NCI-H526 (cell line): ENCODE data around the gene TH.
"Not testable (repeated sequence)": the region's sequence is repeated elsewhere in the genome, so short reads cannot be mapped to it uniquely, and the experiment has no call there.

ENCODE experiments used
- DNase-seq, 2 experiments: peaks; one replicate each; lab custom pipeline; 2025; lab: John Stamatoyannopoulos, UW

Gene TH

GRCh38 chr11:2129699-2130366 lies 41.8 kb downstream of the TH start:
- no peak for DNase-seq

DNA sequence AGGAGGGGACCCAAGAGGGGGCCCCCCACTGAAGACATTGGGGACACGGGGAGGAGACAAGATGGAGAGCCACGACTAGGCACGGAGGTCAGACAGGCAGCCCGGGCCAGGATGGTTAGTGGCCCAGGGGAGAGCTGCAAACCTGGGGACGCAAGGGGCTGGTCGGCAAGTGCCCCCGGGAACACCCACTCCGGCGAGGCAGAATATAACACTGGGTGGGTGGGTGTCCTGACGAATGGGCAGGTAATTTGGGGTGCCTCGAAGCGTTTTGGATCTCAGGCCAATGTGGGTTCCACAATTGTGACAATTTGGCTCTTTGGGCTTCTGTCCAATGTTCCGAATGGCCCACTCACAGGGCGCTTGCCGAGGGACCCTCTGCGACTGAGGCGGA lies 42.3 kb downstream of the TH start:
- DNase-seq, result no peak

DNA sequence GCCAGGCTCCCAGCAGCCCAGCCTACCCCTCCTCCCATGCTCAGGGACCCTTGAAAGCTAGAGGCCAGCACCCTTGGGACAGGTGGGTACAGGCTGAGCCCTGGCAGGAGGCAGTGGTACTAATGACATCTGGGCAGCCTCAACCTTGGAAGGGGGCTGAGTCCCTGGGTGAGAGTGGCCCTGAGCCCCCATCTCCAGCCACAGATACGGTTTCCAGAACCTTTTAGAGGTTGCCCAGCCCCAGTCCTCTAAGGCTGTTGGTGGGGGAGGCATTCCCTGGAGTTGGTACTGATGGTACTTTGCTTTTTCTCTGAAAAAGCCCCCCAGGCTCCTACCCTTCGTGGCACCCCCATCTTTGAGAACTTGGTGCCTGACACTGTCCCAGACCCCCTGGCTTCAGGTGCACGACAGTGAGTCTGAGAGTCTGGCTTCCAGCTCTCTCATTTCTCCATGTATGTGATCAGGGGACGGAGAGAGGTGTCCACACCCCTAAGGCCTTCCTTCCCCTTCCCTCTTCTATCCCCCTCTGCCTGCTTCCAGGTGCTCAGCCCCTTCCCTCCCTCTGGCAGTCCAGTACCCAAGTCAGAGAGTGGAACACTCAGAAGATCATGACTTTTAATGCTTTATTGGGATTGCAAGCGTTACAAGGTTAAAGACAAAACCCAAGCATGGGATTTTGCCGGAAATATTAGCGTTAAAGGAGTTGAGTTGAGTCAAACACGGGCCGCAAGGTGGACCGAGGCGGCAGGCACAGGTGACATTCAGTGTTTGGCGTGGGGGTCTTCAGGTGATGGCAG lies 42.9 kb downstream of the TH start:
- DNase-seq, result no peak

- no peak for DNase-seq
These were observed 43.5 kb downstream of the TH start for GRCh38 chr11:2128130-2128510.

GRCh38 chr11:2127482-2128129 lies 44.0 kb downstream of the TH start:
- DNase-seq, result no peak

GRCh38 chr11:2126520-2127085 lies 45.0 kb downstream of the TH start:
- DNase-seq, result no peak

DNA sequence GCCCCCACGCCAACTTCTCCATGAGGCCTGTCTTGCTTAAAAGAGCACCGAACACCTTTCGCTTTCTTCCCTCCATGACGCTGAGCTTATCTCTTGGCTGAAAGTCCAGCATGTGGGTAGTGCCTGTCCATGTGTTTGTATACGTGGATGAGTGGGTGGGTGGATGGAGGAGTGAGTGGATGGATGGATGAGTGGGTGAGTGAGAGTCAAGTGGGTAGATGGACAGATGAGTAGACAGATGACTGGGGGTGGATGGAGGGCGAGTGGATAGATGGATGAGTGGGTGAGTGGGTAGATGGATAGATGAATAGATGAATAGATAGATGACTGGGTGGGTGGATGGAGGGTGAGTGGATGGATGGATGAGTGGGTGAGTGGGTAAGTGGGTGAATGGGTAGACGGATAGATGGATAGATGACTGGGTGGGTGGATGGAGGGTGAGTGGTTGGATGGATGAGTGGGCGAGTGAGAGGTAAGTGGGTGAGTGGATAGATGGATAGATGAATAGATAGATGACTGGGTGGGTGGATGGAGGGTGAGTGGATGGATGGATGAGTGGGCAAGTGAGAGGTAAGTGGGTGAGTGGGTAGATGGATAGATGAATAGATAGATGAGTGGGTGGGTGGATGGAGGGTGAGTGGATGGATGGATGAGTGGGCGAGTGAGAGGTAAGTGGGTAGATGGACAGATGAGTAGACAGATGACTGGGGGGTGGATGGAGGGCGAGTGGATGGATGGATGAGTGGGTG lies 46.7 kb downstream of the TH start:
- DNase-seq, result not testable (repeated sequence)

DNA sequence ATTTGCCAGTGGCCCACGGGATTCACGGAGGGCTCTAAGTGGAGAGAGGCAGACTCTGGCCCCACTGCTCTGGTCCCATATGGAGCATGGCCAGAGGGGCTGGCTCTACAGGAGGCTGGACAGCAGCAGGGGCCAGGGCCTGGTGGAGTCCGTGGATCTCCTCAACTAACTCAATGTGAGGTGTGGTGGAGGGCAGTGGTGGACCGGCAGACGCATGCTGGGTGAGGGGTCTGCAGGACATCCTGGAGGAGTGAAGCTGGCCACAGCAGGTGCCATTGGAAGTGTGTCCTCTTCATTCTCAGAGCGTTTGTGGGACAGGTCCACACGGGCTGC lies 48.0 kb downstream of the TH start:
- DNase-seq, result no peak

GRCh38 chr11:2122907-2123627 lies 48.5 kb downstream of the TH start:
- no peak for DNase-seq

- DNase-seq, result no peak
These were observed 49.3 kb downstream of the TH start for GRCh38 chr11:2122222-2122906.

- no peak for DNase-seq
These were observed 50.1 kb downstream of the TH start for GRCh38 chr11:2121227-2122130.

DNA sequence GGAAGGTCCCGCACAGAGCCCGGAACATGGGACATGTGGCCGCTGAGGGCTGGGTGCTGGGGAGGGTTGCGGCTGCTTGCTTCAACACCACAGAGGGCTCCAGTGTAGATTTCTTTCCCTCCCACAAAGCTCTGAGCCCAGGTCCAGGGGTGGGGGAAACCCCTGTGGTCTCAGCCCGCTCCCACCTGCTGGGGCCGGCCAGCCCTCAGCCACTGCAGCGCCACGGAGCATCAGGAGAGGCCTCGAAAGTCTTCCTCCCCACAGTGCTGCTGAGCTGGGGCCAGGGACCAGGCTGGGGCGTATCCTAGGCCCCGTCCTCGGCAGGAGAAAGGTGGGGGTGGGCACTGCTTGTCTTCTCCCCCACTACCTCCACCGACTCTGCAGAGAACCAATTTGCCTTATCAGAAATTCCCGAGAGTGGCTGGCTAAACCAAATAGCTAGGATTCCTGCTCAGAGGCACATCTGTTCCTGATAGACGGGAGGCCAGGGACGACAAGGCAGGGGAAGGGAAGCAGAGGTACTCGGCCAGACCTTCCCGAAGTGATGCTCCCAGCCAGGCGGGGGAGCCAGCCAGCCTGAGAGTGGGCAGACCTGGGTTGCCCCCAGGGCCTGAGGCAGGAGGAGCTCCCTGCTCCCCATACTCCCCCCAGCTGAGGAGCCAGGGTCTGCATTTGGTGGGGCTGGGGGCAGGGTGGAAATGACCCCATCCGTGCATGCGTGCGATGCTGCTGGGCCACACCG lies 51.1 kb downstream of the TH start:
- no peak for DNase-seq

DNA sequence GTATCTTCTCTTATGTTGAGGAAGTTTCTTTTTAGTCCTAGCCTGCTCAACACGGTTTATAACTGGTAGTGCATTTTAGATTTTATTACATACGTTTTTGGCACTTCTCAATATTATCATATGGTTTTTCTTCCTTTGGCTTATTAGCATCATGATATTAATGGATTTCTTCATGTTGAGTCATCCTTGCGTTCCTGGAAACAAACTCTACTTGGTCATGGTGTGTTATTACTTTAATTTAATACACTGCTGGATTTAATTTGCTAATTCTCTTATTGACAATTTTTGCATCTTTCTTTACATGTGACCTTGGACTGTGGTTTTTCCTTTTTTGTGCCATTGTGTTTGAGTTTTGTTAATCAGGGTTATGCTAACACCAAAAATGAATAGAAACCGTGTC lies 52.9 kb downstream of the TH start:
- no peak for DNase-seq

- DNase-seq, result no peak
These were observed 54.9 kb downstream of the TH start for GRCh38 chr11:2116680-2117079.

GRCh38 chr11:2115308-2115707 lies 56.3 kb downstream of the TH start:
- no peak for DNase-seq

- DNase-seq, result no peak
These were observed 57.0 kb downstream of the TH start for GRCh38 chr11:2114430-2115241.
